GM12873 (cell line): ENCODE results near the gene IFT52.

Experiments
- TF ChIP-seq, protein P1 (sequence below): IDR thresholded peaks from 2 replicates; pipeline ENCODE4 v1.5.1; 2012; ENCODE audit warnings: low read depth, mild to moderate bottlenecking, moderate library complexity, low read length, control low read depth; ENCODE audit not compliant: insufficient read depth; ENCODE audit errors: missing control alignments

Gene IFT52

DNA sequence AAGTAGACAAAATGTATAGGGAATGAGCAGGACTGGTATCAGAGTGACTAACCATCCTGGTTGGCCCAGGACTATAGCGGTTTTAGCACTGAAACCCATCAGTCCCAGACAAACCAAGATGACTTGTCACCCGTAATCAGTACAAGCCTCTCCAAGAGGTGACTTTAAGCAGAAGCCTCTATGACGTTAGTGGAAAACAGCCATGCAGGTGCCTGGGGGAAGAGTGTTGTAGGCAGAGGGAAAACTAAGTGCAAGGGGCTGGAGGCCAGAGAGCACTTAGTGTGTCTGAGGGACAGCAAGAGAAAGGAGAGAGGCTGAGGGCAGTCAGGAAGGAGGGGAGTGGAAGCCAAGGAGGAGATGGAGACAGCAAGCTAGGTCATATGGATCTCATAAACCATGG lies 29.8 kb upstream of the IFT52 start:
- TF ChIP-seq, protein P1, sequence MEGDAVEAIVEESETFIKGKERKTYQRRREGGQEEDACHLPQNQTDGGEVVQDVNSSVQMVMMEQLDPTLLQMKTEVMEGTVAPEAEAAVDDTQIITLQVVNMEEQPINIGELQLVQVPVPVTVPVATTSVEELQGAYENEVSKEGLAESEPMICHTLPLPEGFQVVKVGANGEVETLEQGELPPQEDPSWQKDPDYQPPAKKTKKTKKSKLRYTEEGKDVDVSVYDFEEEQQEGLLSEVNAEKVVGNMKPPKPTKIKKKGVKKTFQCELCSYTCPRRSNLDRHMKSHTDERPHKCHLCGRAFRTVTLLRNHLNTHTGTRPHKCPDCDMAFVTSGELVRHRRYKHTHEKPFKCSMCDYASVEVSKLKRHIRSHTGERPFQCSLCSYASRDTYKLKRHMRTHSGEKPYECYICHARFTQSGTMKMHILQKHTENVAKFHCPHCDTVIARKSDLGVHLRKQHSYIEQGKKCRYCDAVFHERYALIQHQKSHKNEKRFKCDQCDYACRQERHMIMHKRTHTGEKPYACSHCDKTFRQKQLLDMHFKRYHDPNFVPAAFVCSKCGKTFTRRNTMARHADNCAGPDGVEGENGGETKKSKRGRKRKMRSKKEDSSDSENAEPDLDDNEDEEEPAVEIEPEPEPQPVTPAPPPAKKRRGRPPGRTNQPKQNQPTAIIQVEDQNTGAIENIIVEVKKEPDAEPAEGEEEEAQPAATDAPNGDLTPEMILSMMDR: no peak

DNA sequence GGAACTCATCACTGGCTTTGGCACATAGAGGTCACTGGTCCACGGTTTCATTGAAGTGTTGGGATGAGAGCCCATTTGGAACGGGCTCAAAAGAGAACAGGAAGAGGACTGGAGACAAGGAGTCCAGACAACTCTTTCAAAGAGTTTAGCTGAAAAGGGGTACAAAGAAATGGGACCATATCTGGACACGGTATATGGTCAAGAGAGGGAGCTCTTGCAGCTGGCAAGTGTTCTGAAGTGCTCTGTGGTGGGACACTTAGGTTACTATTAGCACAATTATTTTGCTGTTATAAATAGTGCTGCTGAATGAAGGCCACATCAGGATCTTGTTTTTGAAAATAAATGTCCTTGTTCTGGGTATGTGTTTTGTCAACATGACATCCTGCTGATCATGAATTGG lies 27.3 kb upstream of the IFT52 start:
- TF ChIP-seq, protein P1: peak; percentile 23

DNA sequence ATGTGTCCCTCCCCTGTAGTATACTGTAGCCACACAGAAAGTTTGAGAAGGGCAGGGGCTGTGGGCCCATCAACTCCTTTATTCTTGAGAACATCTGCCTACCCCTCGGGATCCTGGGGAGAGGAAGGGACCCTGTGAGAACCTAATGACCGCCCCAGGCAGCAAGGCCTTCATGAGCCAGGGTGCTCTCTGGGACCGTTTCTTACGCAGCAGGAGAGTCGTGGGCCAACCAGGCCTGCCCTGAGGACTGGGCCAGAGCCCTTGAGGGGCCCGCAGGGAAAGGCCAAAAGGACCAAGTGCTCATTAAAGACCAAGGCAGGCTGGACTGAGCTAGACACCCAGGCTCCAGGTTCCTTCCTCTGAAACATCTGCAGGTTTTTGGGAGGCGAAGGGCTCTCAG lies 26.7 kb upstream of the IFT52 start:
- TF ChIP-seq, protein P1: no peak

DNA sequence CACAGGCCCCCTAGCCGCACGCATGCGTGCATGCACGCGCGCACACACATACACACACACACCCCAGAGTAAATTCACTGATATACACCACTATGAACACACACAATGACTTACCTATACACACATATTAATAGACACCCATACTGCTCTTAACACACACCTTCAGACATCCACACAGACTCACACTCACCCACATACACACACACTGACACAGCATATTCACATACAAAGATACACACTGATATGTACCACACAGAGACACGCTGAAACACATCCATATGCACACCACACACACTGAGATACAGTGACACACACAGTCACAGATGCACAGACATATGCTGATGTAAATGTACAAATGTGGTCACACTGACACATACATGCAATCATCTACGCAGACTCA lies 26.3 kb upstream of the IFT52 start:
- TF ChIP-seq, protein P1: no peak

DNA sequence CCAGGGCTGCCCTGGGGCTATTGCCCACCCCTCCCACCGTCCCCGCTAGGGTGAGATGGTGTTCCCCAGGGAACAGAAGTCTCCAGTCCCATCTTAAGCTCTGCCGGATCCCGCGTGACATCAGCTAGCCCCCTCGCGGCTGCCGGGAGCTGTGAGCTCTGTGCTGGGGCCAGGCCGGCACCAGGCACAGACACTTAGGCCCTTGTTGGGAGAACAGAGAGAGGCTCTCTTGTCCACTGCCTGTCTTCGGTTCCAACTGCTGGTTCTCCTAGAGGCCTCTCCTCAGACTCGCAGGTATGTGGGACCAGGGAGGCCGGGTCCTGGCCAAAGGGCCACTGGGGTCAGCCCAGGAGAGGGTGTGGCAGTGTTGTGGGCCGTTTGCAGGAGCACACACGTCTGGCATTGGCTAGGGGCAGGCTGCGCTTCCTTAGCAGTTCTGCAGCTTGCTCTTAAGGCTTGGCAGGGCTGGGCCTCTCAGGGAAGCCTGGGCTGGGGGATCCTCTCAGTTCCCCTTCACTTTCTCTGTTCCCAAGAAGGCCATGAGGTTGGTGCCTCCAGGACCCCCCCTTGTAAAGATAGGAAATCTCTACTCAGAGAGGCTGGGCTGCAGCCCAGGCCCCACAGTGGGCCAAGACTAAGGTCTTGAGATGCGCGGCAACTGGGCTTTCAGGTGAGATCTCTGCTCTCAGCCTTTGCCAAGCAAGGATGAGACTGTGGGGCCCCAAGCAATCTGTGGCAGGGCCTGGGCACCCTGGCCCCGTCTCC lies 25.6 kb upstream of the IFT52 start:
- TF ChIP-seq, protein P1: no peak

DNA sequence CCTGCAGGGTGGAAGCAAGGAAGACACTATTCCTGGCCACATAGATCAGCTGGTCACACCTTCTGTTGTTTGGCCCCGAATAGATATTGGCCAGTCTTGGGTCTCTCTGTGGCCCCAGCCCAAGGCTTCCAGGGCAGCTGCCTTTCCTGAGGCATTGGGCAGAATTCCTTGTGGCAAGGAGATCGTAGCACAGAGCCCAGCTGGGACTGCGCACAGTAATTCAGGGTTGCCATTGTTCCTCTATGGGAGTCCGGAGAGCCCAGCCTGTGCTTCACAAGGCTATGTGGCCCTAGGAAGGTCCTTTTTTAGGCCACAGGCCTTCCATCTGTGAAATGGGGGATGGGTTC lies 25.0 kb upstream of the IFT52 start:
- TF ChIP-seq, protein P1: no peak

DNA sequence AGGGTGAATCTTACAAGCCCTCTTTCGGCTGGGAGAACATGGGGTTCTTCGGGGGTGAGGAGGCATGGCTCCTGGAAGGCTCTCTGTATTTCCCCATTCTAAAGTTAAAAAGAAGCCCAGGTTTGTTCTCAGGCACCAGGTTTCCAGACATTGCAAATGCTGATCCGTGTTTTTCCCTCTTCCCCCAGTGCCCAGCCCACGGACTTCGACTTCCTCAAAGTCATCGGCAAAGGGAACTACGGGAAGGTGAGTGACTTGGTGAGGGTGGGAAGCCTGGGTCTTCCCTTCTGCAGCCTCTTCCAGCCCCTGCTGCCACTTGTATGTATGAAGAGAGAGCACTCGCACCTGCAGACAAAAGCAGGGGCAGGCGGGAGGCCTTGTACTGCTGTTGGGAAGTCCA lies 23.3 kb upstream of the IFT52 start:
- TF ChIP-seq, protein P1: no peak
